Stimulated activated CD4-positive, alpha-beta T cell treated with anti-CD3 and anti-CD28 coated beads, Interleukin-1b, Interleukin-23, amount 100 ng/mL, for 48 hours (primary cell): ENCODE data around the gene PNPLA7.

Experiments used
- DNase-seq: peaks from one replicate; pipeline ENCODE4 v3.0.0-alpha.2; 2020

Gene PNPLA7

GRCh38 chr9:137492464-137493363 is 57.5 kb downstream of the PNPLA7 start:
- peak; percentile 48 for DNase-seq

GRCh38 chr9:137491735-137492432 is 58.3 kb downstream of the PNPLA7 start:
- no peak for DNase-seq

GRCh38 chr9:137490532-137491186 is 59.5 kb downstream of the PNPLA7 start:
- DNase-seq: no peak

- DNase-seq: no peak
Measured at GRCh38 chr9:137488906-137489305, 61.3 kb downstream of the PNPLA7 start.

GRCh38 chr9:137488327-137488653 is 61.9 kb downstream of the PNPLA7 start:
- DNase-seq: no peak

- no peak for DNase-seq
Measured at GRCh38 chr9:137487454-137488326, 62.5 kb downstream of the PNPLA7 start.

- no peak for DNase-seq
Measured at GRCh38 chr9:137486545-137487453, 63.4 kb downstream of the PNPLA7 start.

- no peak for DNase-seq
Measured at GRCh38 chr9:137486141-137486490, 64.1 kb downstream of the PNPLA7 start.

GRCh38 chr9:137485343-137486140 is 64.7 kb downstream of the PNPLA7 start:
- DNase-seq: no peak

- no peak for DNase-seq
Measured at GRCh38 chr9:137484551-137485315, 65.5 kb downstream of the PNPLA7 start.

- no peak for DNase-seq
Measured at GRCh38 chr9:137482094-137482781, 68.0 kb downstream of the PNPLA7 start.

GRCh38 chr9:137480686-137481683 is 69.2 kb downstream of the PNPLA7 start:
- DNase-seq: no peak

- no peak for DNase-seq
Measured at GRCh38 chr9:137479892-137480685, 70.1 kb downstream of the PNPLA7 start.

- no peak for DNase-seq
Measured at GRCh38 chr9:137478962-137479861, 71.0 kb downstream of the PNPLA7 start.

- no peak for DNase-seq
Measured at GRCh38 chr9:137478613-137478961, 71.6 kb downstream of the PNPLA7 start.
